SK-N-SH treated with all-trans-retinoic acid at 6 μM for 48 hours (cell line): ENCODE results near the gene TSHZ3.

Experiments
- ATAC-seq: fragments of 200-7000 bp; cut with Tn5 transposase; 3 replicates; pipeline ENCODE4 v1.9.1; 2020; ENCODE audit warnings: mild to moderate bottlenecking, moderate library complexity
- ARNTL ChIP-seq: fragments of 450-650 bp; formaldehyde crosslinking; IDR thresholded peaks from 2 replicates; pipeline ENCODE4 v1.5.0; 2020; ENCODE audit warnings: low read depth, mild to moderate bottlenecking, moderate library complexity, borderline replicate concordance
- BACH2 ChIP-seq: fragments of 250-450 bp; sonication (Bioruptor Pico); IDR thresholded peaks from 2 replicates; pipeline ENCODE4 v1.9.0; 2021; ENCODE audit warnings: mild to moderate bottlenecking, borderline replicate concordance
- CSDC2 ChIP-seq: fragments of 250-450 bp; sonication (Bioruptor Pico); IDR thresholded peaks from 2 replicates; pipeline ENCODE4 v1.5.0; 2020; ENCODE audit warnings: mild to moderate bottlenecking, moderate library complexity
- ESRRG ChIP-seq: fragments of 250-450 bp; sonication (Bioruptor Pico); IDR thresholded peaks from 2 replicates; pipeline ENCODE4 v1.6.1; 2021; ENCODE audit warnings: mild to moderate bottlenecking
- GLIS3 ChIP-seq: fragments of 250-450 bp; sonication (Bioruptor Pico); IDR thresholded peaks from 2 replicates; pipeline ENCODE4 v1.5.0; 2020; ENCODE audit warnings: mild to moderate bottlenecking, moderate library complexity
- ISL1 ChIP-seq: fragments of 250-450 bp; sonication (Bioruptor Pico); IDR thresholded peaks from 2 replicates; pipeline ENCODE4 v2.1.2; 2022; ENCODE audit warnings: mild to moderate bottlenecking, moderate library complexity
- OSR1 ChIP-seq: fragments of 250-450 bp; sonication (Bioruptor Pico); IDR thresholded peaks from 2 replicates; pipeline ENCODE4 v1.8.0; 2022; ENCODE audit warnings: moderate library complexity, mild to moderate bottlenecking, inconsistent platforms
- PPARA ChIP-seq: fragments of 250-450 bp; sonication (Bioruptor Pico); IDR thresholded peaks from 2 replicates; pipeline ENCODE4 v1.5.0; 2020; ENCODE audit warnings: mild to moderate bottlenecking, borderline replicate concordance
- RARB ChIP-seq: fragments of 250-450 bp; sonication (Bioruptor Pico); IDR thresholded peaks from 2 replicates; pipeline ENCODE4 v1.8.0; 2021; ENCODE audit warnings: mild to moderate bottlenecking, moderate library complexity
- SNAI2 ChIP-seq: fragments of 250-450 bp; sonication (Bioruptor Pico); IDR thresholded peaks from 2 replicates; pipeline ENCODE4 v1.5.0; 2020; ENCODE audit warnings: mild to moderate bottlenecking, moderate library complexity
- TCF4 ChIP-seq: fragments of 250-450 bp; sonication (Bioruptor Pico); IDR thresholded peaks from 2 replicates; pipeline ENCODE4 v1.8.0; 2021; ENCODE audit warnings: mild to moderate bottlenecking, moderate library complexity, borderline replicate concordance
- TOX ChIP-seq: fragments of 250-450 bp; sonication (Bioruptor Pico); IDR thresholded peaks from 2 replicates; pipeline ENCODE4 v1.8.0; 2021; ENCODE audit warnings: mild to moderate bottlenecking, moderate library complexity, borderline replicate concordance
- ZC3H10 ChIP-seq: fragments of 250-450 bp; sonication (Bioruptor Pico); IDR thresholded peaks from 2 replicates; pipeline ENCODE4 v1.5.1; 2021; ENCODE audit warnings: mild to moderate bottlenecking, moderate library complexity
- ZFP3 ChIP-seq: fragments of 250-450 bp; sonication (Bioruptor Pico); IDR thresholded peaks from 2 replicates; pipeline ENCODE4 v1.5.0; 2020; ENCODE audit warnings: mild to moderate bottlenecking, moderate library complexity
- ZFP30 ChIP-seq: fragments of 450-650 bp; formaldehyde crosslinking; IDR thresholded peaks from 2 replicates; pipeline ENCODE4 v1.5.0; 2022; ENCODE audit warnings: mild to moderate bottlenecking, moderate library complexity
- ZNF565 ChIP-seq: fragments of 450-650 bp; formaldehyde crosslinking; conservative IDR thresholded peaks from 2 replicates; pipeline ENCODE4 v1.5.0; 2020; ENCODE audit warnings: low read depth, mild to moderate bottlenecking, moderate library complexity
- ZNF70 ChIP-seq: fragments of 450-650 bp; formaldehyde crosslinking; IDR thresholded peaks from 2 replicates; pipeline ENCODE4 v1.5.0; 2020; ENCODE audit warnings: mild to moderate bottlenecking, moderate library complexity
- ZNF8 ChIP-seq: fragments of 450-650 bp; formaldehyde crosslinking; IDR thresholded peaks from 2 replicates; pipeline ENCODE4 v1.5.0; 2020; ENCODE audit warnings: mild to moderate bottlenecking, moderate library complexity
- TF ChIP-seq, protein P1 (sequence below): fragments of 250-450 bp; sonication (Bioruptor Pico); IDR thresholded peaks from 2 replicates; pipeline ENCODE4 v1.5.0; 2020; ENCODE audit warnings: mild to moderate bottlenecking, moderate library complexity
- TF ChIP-seq, protein P2 (sequence below): fragments of 250-450 bp; sonication (Bioruptor Pico); IDR thresholded peaks from 2 replicates; pipeline ENCODE4 v1.5.1; 2021; ENCODE audit warnings: mild to moderate bottlenecking, moderate library complexity
- TF ChIP-seq, protein P3 (sequence below): fragments of 250-450 bp; sonication (Bioruptor Pico); IDR thresholded peaks from 2 replicates; pipeline ENCODE4 v1.8.0; 2020; ENCODE audit warnings: mild to moderate bottlenecking, moderate library complexity, borderline replicate concordance

TSHZ3 gene

DNA sequence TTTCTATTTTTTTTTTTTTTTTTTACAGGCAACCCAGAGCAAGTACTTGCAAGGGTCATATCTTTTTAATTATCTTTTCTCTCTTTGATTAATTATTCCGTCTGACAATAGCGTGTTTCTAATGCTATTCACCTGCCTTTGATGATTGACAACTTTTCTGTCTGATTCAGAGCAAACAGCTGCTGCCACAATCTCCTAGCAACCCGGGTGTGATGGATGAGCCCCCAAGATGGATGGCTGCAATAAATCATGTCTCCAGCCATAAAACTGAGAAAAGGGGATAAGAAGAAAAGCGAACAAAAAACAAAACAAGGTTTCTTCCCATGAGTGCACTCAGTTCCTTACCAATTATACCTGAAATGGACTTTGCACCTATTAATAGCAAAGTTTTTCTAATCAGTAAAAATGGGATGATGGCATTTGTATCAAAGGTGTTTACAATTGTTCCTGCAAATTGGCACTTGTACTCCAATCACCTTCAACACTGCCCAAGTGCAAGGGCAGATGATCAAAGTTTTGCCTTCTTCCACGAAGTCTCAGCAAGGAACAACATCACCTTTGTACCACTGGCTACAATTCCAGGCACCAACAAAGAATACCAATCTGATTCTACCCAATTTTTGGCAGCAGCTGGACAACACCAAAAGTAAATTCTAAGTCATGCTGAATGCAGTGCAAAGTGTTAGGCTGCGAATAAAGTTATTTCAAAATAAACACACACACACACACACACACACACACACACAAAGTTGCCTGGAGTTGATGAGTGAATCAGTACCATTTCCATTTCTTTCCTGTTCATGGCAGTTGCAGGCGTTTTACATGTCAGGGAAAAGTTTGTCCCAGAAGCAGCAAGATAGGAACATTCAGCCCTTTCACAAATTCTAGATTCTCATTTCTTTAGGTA lies 12.0 kb downstream of the TSHZ3 start:
- TF ChIP-seq ZNF565 (CRISPR knock-in tag) (no peak), ZNF8 (no peak), ZFP3 (CRISPR knock-in tag) (no peak), ISL1 (CRISPR knock-in tag) (no peak), PPARA (CRISPR knock-in tag) (no peak), BACH2 (CRISPR knock-in tag) (no peak), RARB (no peak), ZNF70 (CRISPR knock-in tag) (no peak), ZC3H10 (CRISPR knock-in tag) (no peak)
- TF ChIP-seq, protein P1, sequence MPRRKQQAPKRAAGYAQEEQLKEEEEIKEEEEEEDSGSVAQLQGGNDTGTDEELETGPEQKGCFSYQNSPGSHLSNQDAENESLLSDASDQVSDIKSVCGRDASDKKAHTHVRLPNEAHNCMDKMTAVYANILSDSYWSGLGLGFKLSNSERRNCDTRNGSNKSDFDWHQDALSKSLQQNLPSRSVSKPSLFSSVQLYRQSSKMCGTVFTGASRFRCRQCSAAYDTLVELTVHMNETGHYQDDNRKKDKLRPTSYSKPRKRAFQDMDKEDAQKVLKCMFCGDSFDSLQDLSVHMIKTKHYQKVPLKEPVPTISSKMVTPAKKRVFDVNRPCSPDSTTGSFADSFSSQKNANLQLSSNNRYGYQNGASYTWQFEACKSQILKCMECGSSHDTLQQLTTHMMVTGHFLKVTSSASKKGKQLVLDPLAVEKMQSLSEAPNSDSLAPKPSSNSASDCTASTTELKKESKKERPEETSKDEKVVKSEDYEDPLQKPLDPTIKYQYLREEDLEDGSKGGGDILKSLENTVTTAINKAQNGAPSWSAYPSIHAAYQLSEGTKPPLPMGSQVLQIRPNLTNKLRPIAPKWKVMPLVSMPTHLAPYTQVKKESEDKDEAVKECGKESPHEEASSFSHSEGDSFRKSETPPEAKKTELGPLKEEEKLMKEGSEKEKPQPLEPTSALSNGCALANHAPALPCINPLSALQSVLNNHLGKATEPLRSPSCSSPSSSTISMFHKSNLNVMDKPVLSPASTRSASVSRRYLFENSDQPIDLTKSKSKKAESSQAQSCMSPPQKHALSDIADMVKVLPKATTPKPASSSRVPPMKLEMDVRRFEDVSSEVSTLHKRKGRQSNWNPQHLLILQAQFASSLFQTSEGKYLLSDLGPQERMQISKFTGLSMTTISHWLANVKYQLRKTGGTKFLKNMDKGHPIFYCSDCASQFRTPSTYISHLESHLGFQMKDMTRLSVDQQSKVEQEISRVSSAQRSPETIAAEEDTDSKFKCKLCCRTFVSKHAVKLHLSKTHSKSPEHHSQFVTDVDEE (CRISPR knock-in tag): no peak
- TF ChIP-seq, protein P2, sequence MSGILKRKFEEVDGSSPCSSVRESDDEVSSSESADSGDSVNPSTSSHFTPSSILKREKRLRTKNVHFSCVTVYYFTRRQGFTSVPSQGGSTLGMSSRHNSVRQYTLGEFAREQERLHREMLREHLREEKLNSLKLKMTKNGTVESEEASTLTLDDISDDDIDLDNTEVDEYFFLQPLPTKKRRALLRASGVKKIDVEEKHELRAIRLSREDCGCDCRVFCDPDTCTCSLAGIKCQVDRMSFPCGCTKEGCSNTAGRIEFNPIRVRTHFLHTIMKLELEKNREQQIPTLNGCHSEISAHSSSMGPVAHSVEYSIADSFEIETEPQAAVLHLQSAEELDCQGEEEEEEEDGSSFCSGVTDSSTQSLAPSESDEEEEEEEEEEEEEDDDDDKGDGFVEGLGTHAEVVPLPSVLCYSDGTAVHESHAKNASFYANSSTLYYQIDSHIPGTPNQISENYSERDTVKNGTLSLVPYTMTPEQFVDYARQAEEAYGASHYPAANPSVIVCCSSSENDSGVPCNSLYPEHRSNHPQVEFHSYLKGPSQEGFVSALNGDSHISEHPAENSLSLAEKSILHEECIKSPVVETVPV (CRISPR knock-in tag): no peak
- no peak for ATAC-seq

DNA sequence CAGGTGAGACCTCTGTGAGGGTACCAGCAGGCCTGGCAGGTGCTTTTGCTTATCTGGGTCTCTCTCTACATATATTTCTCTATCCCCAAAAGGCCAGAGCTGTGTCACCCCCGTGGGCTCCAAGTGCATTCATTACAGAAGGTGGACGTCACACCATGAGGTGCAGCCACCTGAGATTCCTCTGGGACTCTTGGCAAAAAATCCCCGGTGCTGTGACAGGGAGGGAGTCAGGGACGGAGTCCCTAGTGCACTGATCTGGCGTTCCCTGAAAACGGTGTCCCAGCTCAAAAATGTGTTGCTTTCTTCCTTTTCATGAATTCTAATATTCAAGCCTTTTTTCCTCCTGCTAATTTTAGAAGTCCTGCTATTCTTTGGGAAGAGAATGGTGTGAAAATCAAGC lies 13.5 kb downstream of the TSHZ3 start:
- ATAC-seq: no peak
- TF ChIP-seq BACH2 (CRISPR knock-in tag) (no peak), GLIS3 (CRISPR knock-in tag) (no peak), OSR1 (CRISPR knock-in tag) (no peak), CSDC2 (no peak), ESRRG (CRISPR knock-in tag) (no peak), SNAI2 (CRISPR knock-in tag) (no peak), ZFP3 (CRISPR knock-in tag) (no peak), RARB (no peak), ZNF70 (CRISPR knock-in tag) (no peak), ARNTL (no peak), ZC3H10 (CRISPR knock-in tag) (no peak), ZNF565 (CRISPR knock-in tag) (no peak), TOX (no peak), ZNF8 (no peak), ZFP30 (no peak)
- TF ChIP-seq, protein P2 (CRISPR knock-in tag): no peak
- TF ChIP-seq, protein P3, sequence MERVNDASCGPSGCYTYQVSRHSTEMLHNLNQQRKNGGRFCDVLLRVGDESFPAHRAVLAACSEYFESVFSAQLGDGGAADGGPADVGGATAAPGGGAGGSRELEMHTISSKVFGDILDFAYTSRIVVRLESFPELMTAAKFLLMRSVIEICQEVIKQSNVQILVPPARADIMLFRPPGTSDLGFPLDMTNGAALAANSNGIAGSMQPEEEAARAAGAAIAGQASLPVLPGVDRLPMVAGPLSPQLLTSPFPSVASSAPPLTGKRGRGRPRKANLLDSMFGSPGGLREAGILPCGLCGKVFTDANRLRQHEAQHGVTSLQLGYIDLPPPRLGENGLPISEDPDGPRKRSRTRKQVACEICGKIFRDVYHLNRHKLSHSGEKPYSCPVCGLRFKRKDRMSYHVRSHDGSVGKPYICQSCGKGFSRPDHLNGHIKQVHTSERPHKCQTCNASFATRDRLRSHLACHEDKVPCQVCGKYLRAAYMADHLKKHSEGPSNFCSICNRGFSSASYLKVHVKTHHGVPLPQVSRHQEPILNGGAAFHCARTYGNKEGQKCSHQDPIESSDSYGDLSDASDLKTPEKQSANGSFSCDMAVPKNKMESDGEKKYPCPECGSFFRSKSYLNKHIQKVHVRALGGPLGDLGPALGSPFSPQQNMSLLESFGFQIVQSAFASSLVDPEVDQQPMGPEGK (CRISPR knock-in tag): no peak

DNA sequence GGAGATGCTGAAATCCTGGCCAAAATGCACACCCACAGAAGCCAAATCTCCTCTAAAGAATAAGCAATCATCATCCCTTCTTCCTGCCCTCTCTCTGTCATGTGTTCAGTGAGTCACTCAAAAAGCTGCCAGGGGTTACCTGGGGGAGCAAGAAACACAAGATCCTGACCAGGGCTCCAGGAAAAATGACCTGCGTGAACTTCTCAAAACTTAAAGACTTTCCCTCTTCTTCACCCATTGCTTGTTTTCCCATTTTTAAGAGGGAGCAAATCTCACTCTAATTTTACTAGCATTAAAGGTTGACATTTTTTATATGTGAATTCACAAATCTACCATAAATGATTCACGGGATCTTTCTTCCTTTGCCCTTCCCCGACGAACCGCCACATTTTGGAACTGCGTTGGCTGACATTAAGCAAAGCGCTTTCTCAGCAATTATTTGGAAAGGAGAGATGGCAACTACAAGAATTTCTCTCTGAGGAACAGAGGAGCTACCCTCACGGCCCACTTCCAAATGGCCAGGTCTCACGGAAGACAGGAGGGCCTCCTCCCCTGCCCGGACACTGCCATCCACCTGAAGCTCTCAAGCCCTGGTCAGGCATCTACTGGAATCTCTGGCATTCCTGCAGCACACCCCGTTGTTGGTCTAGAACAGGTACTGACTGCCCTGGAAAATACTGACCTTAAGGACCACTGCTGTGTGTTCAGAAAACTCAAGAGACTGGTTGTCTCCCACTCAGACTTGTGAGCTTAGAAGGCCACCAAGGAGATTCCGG lies 14.2 kb downstream of the TSHZ3 start:
- TF ChIP-seq, protein P2 (CRISPR knock-in tag): no peak
- TF ChIP-seq, protein P1 (CRISPR knock-in tag): no peak
- TF ChIP-seq ZFP3 (CRISPR knock-in tag) (no peak), ARNTL (no peak), TOX (no peak), TCF4 (CRISPR knock-in tag) (no peak)
- no peak for ATAC-seq
